SK-N-SH (cell line): ENCODE measurements around the gene SNX24. TPM values are rescaled to one million over a fixed set of nuclear protein-coding genes. Genes with fewer than 3 reads are reported as not detected.

Experiments used
- CTCF ChIA-PET: fragments of 300-600, 350-600 bp; formaldehyde crosslinking; extraction: SDS; loops from one replicate; lab custom pipeline; 2021; lab: Yijun Ruan, JAX
- POLR2A ChIA-PET: fragments of 350-600 bp; sonication (Branson Sonifier 250); formaldehyde crosslinking; extraction: SDS; loops from one replicate; lab custom pipeline; 2020; ENCODE audit warnings: antibody characterized with exemption, inconsistent platforms; lab: Yijun Ruan, JAX
- DNase-seq: peaks from one replicate; pipeline ENCODE4 v3.0.0; 2012
- H2AFZ ChIP-seq: fragments of 200-600 bp; sonication (generic); 2 replicates; pipeline ENCODE4 v1.8.1; 2016; ENCODE audit warnings: antibody characterized with exemption, mild to moderate bottlenecking, low read depth
- H3F3A ChIP-seq: fragments of 200-600 bp; sonication (generic); replicated peaks from 2 replicates; pipeline ENCODE3; 2016; ENCODE audit warnings: antibody characterized with exemption, mild to moderate bottlenecking; ENCODE audit not compliant: insufficient read depth
- H3K27ac ChIP-seq, 2 experiments: fragments of 200-500 bp in 1 of 2; fragments of 200-600 bp in 1 of 2; sonication (Bioruptor generic) in 1 of 2; sonication (generic), shearing (Covaris generic) in 1 of 2; 2 replicates each; pipeline versions ENCODE4 v1.5.1 to v1.6.1; 2014 to 2016; ENCODE audit warnings: low read depth in 2 of 2, inconsistent platforms in 1 of 2, low read length in 1 of 2, mild to moderate bottlenecking in 1 of 2, mixed read lengths in 1 of 2
- H3K27me3 ChIP-seq: fragments of 200-600 bp; sonication (generic), shearing (Covaris generic); 2 replicates; pipeline ENCODE4 v1.6.1; 2016; ENCODE audit warnings: mixed run types; ENCODE audit not compliant: insufficient read depth
- H3K36me3 ChIP-seq, 2 experiments: fragments of 200-500 bp in 1 of 2; fragments of 200-600 bp in 1 of 2; sonication (Bioruptor generic) in 1 of 2; sonication (generic) in 1 of 2; replicated peaks in 1 of 2; 2 replicates each; pipeline versions ENCODE3 to v1.5.1; 2014 to 2016; ENCODE audit warnings: low read length in 1 of 2, mild to moderate bottlenecking in 1 of 2; ENCODE audit not compliant: insufficient read depth in 2 of 2, control insufficient read depth in 1 of 2
- H3K4me1 ChIP-seq, 2 experiments: fragments of 200-500 bp in 1 of 2; fragments of 200-600 bp in 1 of 2; sonication (Bioruptor generic) in 1 of 2; sonication (generic), shearing (Covaris generic) in 1 of 2; 2 replicates each; pipeline versions ENCODE4 v1.5.1 to v1.6.1; 2014 to 2016; ENCODE audit warnings: low read depth in 1 of 2, low read length in 1 of 2, mixed run types in 1 of 2; ENCODE audit not compliant: insufficient read depth in 2 of 2, control insufficient read depth in 1 of 2
- H3K4me2 ChIP-seq: fragments of 200-600 bp; sonication (generic), shearing (Covaris generic); 2 replicates; pipeline ENCODE4 v1.6.1; 2017; ENCODE audit warnings: mixed run types
- H3K4me3 ChIP-seq, 2 experiments: fragments of 200-500 bp in 1 of 2; fragments of 200-600 bp in 1 of 2; sonication (Bioruptor generic) in 1 of 2; sonication (generic), shearing (Covaris generic) in 1 of 2; 2 replicates each; pipeline versions ENCODE4 v1.5.1 to v1.8.1; 2014 to 2016; ENCODE audit warnings: low read depth in 2 of 2, inconsistent platforms in 1 of 2, low read length in 1 of 2, mild to moderate bottlenecking in 1 of 2, mixed read lengths in 1 of 2, moderate library complexity in 1 of 2
- H3K79me2 ChIP-seq: fragments of 200-600 bp; sonication (generic); 2 replicates; pipeline ENCODE4 v1.8.1; 2017; ENCODE audit warnings: mild to moderate bottlenecking; ENCODE audit not compliant: insufficient read depth
- H3K9ac ChIP-seq: fragments of 200-600 bp; sonication (generic); 2 replicates; pipeline ENCODE4 v1.6.1; 2017; ENCODE audit warnings: mixed run types
- H3K9me2 ChIP-seq: fragments of 200-600 bp; sonication (generic); 2 replicates; pipeline ENCODE4 v1.6.1; 2017; ENCODE audit warnings: mixed run types
- H3K9me3 ChIP-seq: fragments of 200-600 bp; sonication (generic); 2 replicates; pipeline ENCODE4 v1.6.1; 2017; ENCODE audit warnings: mixed run types, mild to moderate bottlenecking, moderate library complexity
- H4K20me1 ChIP-seq: fragments of 200-600 bp; sonication (generic); 2 replicates; pipeline ENCODE4 v1.6.1; 2017; ENCODE audit warnings: mild to moderate bottlenecking, mixed run types; ENCODE audit not compliant: insufficient read depth
- CHD2 ChIP-seq: fragments of 150-350 bp; IDR thresholded peaks from 2 replicates; pipeline ENCODE4 v1.6.1; 2018; ENCODE audit warnings: low read length; ENCODE audit not compliant: partially characterized antibody
- EP300 ChIP-seq, 2 experiments: IDR thresholded peaks; 2 replicates each; pipeline versions ENCODE4 v1.4.0 to v1.6.1; 2012; ENCODE audit warnings: borderline replicate concordance in 1 of 2, low read depth in 1 of 2, low read length in 1 of 2
- EZH2phosphoT487 ChIP-seq: fragments of 200-600 bp; sonication (generic); IDR thresholded peaks from 2 replicates; pipeline ENCODE4 v1.6.1; 2017; ENCODE audit warnings: low read depth, mixed run types, mild to moderate bottlenecking, antibody characterized with exemption, moderate library complexity, borderline replicate concordance
- GATA2 ChIP-seq: sonication (generic); formaldehyde crosslinking; IDR thresholded peaks from 2 replicates; pipeline ENCODE4 v1.5.0; 2020; ENCODE audit warnings: mild to moderate bottlenecking, missing genetic modification reagents
- MXI1 ChIP-seq: IDR thresholded peaks from 2 replicates; pipeline ENCODE4 v1.6.1; 2012; ENCODE audit warnings: mild to moderate bottlenecking, low read depth, low read length, improper control_type of control experiment
- NFIC ChIP-seq: IDR thresholded peaks from 2 replicates; pipeline ENCODE4 v1.4.0; 2012; ENCODE audit warnings: borderline replicate concordance
- RAD21 ChIP-seq: IDR thresholded peaks from 2 replicates; pipeline ENCODE4 v1.6.1; 2012; ENCODE audit warnings: mild to moderate bottlenecking, low read length
- RFX5 ChIP-seq: IDR thresholded peaks from 2 replicates; pipeline ENCODE4 v1.6.1; 2012; ENCODE audit warnings: mild to moderate bottlenecking, improper control_type of control experiment, low read length
- SIN3A ChIP-seq: IDR thresholded peaks from 2 replicates; pipeline ENCODE4 v1.6.1; 2012; ENCODE audit warnings: low read depth, mild to moderate bottlenecking, low read length, moderate library complexity, borderline replicate concordance
- TAF1 ChIP-seq: IDR thresholded peaks from 2 replicates; pipeline ENCODE4 v1.6.1; 2012; ENCODE audit warnings: low read depth, mild to moderate bottlenecking, low read length, moderate library complexity, borderline replicate concordance
- YY1 ChIP-seq: IDR thresholded peaks from 2 replicates; pipeline ENCODE4 v1.4.0; 2012; ENCODE audit warnings: low read depth, mild to moderate bottlenecking
- WGBS: methylation state at CpG from one replicate; pipeline ENCODE4 v1.1.6; 2017; ENCODE audit warnings: low lambda C conversion rate; 5-methylcytosine and 5-hydroxymethylcytosine counted together
- polyA plus RNA-seq, 3 experiments: library from polyadenylated mRNA; depleted of rRNA; stranded (reverse); fragments of >200 nt; gene quantifications; 2 replicates each; pipeline ENCODE4 v1.2.3, GENCODE V29; 2012
- TF ChIP-seq, protein P1 (sequence below): IDR thresholded peaks from 2 replicates; pipeline ENCODE4 v1.4.0; 2012; ENCODE audit warnings: low read depth
- TF ChIP-seq, protein P2 (sequence below): fragments of 200-600 bp; sonication (generic); IDR thresholded peaks from 2 replicates; pipeline ENCODE4 v1.6.1; 2017; ENCODE audit warnings: antibody characterized with exemption, mild to moderate bottlenecking, moderate library complexity
- TF ChIP-seq, protein P3 (sequence below): IDR thresholded peaks from 2 replicates; pipeline ENCODE4; 2012
- TF ChIP-seq, protein P4 (sequence below): IDR thresholded peaks from 2 replicates; pipeline ENCODE4 v1.6.1; 2012; ENCODE audit warnings: mild to moderate bottlenecking, low read depth, low read length, moderate library complexity
- TF ChIP-seq, protein P5 (sequence below): IDR thresholded peaks from 2 replicates; pipeline ENCODE4 v1.4.0; 2012; ENCODE audit warnings: low read depth, borderline replicate concordance

Gene SNX24
- polyA plus RNA-seq, 1 of the 3 experiments (the other 2 are of a cell fraction): 8.2 TPM

DNA sequence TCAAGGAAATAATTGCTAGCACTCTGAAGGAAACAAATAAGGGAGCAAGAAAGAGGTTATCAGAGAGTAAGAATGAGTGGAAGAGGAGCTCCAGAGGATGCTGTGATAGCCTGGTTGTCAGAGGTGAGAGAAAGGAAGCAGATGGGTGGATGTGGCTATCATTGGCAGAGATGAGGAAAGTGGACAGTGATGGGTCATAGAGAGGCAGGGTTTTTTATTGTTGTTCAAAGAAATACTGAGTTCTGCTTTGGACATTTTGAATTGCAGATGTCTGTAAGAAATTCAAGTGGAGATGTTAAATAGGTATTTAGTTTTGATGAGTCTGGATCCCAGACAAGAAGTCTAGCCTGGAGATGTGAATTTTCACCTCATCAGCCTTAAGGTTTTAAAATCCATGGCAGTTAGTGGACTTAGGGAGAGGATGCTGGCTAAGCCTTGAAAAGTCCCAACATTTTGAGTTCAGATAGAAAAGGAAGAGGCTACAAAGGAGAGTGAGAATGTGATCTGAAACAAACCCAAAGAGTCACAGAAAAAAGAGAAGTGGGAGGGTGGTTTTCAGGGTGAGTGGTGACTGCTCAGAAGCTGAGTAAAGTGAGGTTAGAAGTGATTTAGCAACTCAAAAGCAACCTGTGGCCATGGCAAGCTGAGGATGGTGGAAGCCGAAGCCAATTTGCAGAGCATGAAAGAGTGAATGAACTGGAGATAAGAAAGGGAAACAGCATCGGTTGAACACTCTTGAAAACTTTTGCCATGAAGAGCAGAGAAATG lies 140.7 kb downstream of the SNX24 start:
- no peaks in the 10 kb centered on the region for H3K9me3 ChIP-seq
- no peaks in the 10 kb centered on the region for H3K9me2 ChIP-seq
- H2AFZ ChIP-seq: no peak overlapping the region
- no peak overlapping the region for H3K4me2 ChIP-seq
- CTCF ChIA-PET: interaction anchor here (1.0 kb wide), 1 partner anchor 15 kb away, joined by 3 read pairs; no protein-coding TSS in a partner anchor
- H3K9ac ChIP-seq: no peak overlapping the region
- H3K4me3 ChIP-seq: no peak overlapping the region
- H4K20me1 ChIP-seq: no peaks in the 10 kb centered on the region
- DNase-seq: no peak
- H3K36me3 ChIP-seq: no peaks in the 10 kb centered on the region
- H3F3A ChIP-seq: no peaks in the 10 kb centered on the region
- no peaks in the 10 kb centered on the region for H3K4me1 ChIP-seq
- POLR2A ChIA-PET: no interaction called here
- no peaks in the 10 kb centered on the region for H3K79me2 ChIP-seq
- H3K27ac ChIP-seq: no peak overlapping the region
- H3K27me3 ChIP-seq: no peaks in the 10 kb centered on the region
- TF ChIP-seq, protein P1, sequence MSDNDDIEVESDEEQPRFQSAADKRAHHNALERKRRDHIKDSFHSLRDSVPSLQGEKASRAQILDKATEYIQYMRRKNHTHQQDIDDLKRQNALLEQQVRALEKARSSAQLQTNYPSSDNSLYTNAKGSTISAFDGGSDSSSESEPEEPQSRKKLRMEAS: no peak
- TF ChIP-seq YY1 (no peak), CHD2 (no peak), RFX5 (no peak), NFIC (no peak), GATA2 (CRISPR knock-in tag) (no peak), TAF1 (no peak), SIN3A (no peak), EZH2phosphoT487 (no peak), MXI1 (no peak), EP300 (IDR thresholded peaks at IDR 0.05; ENCODE audit: borderline replicate concordance in 1 of 2, low read depth in 1 of 2, low read length in 1 of 2) (no peak), RAD21 (no peak)
- TF ChIP-seq, protein P2, sequence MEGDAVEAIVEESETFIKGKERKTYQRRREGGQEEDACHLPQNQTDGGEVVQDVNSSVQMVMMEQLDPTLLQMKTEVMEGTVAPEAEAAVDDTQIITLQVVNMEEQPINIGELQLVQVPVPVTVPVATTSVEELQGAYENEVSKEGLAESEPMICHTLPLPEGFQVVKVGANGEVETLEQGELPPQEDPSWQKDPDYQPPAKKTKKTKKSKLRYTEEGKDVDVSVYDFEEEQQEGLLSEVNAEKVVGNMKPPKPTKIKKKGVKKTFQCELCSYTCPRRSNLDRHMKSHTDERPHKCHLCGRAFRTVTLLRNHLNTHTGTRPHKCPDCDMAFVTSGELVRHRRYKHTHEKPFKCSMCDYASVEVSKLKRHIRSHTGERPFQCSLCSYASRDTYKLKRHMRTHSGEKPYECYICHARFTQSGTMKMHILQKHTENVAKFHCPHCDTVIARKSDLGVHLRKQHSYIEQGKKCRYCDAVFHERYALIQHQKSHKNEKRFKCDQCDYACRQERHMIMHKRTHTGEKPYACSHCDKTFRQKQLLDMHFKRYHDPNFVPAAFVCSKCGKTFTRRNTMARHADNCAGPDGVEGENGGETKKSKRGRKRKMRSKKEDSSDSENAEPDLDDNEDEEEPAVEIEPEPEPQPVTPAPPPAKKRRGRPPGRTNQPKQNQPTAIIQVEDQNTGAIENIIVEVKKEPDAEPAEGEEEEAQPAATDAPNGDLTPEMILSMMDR: no peak
- TF ChIP-seq, protein P3, sequence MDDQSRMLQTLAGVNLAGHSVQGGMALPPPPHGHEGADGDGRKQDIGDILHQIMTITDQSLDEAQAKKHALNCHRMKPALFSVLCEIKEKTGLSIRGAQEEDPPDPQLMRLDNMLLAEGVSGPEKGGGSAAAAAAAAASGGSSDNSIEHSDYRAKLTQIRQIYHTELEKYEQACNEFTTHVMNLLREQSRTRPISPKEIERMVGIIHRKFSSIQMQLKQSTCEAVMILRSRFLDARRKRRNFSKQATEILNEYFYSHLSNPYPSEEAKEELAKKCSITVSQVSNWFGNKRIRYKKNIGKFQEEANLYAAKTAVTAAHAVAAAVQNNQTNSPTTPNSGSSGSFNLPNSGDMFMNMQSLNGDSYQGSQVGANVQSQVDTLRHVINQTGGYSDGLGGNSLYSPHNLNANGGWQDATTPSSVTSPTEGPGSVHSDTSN: no peak
- TF ChIP-seq, protein P4, sequence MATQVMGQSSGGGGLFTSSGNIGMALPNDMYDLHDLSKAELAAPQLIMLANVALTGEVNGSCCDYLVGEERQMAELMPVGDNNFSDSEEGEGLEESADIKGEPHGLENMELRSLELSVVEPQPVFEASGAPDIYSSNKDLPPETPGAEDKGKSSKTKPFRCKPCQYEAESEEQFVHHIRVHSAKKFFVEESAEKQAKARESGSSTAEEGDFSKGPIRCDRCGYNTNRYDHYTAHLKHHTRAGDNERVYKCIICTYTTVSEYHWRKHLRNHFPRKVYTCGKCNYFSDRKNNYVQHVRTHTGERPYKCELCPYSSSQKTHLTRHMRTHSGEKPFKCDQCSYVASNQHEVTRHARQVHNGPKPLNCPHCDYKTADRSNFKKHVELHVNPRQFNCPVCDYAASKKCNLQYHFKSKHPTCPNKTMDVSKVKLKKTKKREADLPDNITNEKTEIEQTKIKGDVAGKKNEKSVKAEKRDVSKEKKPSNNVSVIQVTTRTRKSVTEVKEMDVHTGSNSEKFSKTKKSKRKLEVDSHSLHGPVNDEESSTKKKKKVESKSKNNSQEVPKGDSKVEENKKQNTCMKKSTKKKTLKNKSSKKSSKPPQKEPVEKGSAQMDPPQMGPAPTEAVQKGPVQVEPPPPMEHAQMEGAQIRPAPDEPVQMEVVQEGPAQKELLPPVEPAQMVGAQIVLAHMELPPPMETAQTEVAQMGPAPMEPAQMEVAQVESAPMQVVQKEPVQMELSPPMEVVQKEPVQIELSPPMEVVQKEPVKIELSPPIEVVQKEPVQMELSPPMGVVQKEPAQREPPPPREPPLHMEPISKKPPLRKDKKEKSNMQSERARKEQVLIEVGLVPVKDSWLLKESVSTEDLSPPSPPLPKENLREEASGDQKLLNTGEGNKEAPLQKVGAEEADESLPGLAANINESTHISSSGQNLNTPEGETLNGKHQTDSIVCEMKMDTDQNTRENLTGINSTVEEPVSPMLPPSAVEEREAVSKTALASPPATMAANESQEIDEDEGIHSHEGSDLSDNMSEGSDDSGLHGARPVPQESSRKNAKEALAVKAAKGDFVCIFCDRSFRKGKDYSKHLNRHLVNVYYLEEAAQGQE: no peak
- TF ChIP-seq, protein P5, sequence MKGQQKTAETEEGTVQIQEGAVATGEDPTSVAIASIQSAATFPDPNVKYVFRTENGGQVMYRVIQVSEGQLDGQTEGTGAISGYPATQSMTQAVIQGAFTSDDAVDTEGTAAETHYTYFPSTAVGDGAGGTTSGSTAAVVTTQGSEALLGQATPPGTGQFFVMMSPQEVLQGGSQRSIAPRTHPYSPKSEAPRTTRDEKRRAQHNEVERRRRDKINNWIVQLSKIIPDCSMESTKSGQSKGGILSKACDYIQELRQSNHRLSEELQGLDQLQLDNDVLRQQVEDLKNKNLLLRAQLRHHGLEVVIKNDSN: no peak
- WGBS: 95% methylated on average over 2 of the region's 2 CpGs
